Neural crest cell (in vitro differentiated cells): ENCODE data around the gene ATP5F1C. TPM values are rescaled to one million over a fixed set of nuclear protein-coding genes. Genes with fewer than 3 reads are reported as not detected.

ENCODE experiments used
- DNase-seq: peaks from one replicate; pipeline ENCODE4 v3.0.0; 2021; ENCODE audit warnings: low read depth, mixed read lengths, low spot score
- H3K27ac Mint-ChIP-seq: one replicate; pipeline ENCODE4 v1.8.0; 2021; ENCODE audit warnings: mild to moderate bottlenecking, mixed read lengths; ENCODE audit not compliant: unreplicated experiment
- H3K27me3 Mint-ChIP-seq: 2 replicates; pipeline ENCODE4 v1.8.0; 2021; ENCODE audit warnings: low read depth, mild to moderate bottlenecking, mixed read lengths
- H3K36me3 Mint-ChIP-seq: 2 replicates; pipeline ENCODE4 v1.8.0; 2021; ENCODE audit warnings: low read depth, mild to moderate bottlenecking, mixed read lengths
- H3K4me1 Mint-ChIP-seq: 2 replicates; pipeline ENCODE4 v1.8.0; 2021; ENCODE audit warnings: mixed read lengths
- H3K4me3 Mint-ChIP-seq: one replicate; pipeline ENCODE4 v1.8.0; 2021; ENCODE audit warnings: mild to moderate bottlenecking, mixed read lengths
- H3K9me3 Mint-ChIP-seq: 2 replicates; pipeline ENCODE4 v1.8.0; 2021; ENCODE audit warnings: mixed read lengths
- CTCF ChIP-seq: fragments of 200-600 bp; sonication (generic); conservative IDR thresholded peaks from 2 replicates; pipeline ENCODE4 v1.5.0; 2021; ENCODE audit warnings: antibody characterized with exemption, mild to moderate bottlenecking
- total RNA-seq: library from RNA; stranded (reverse); gene quantifications from 2 replicates; pipeline ENCODE4 v1.2.1, GENCODE V29; 2021

ATP5F1C gene
- total RNA-seq, 1 donor from 2014 or later: 241 TPM

DNA sequence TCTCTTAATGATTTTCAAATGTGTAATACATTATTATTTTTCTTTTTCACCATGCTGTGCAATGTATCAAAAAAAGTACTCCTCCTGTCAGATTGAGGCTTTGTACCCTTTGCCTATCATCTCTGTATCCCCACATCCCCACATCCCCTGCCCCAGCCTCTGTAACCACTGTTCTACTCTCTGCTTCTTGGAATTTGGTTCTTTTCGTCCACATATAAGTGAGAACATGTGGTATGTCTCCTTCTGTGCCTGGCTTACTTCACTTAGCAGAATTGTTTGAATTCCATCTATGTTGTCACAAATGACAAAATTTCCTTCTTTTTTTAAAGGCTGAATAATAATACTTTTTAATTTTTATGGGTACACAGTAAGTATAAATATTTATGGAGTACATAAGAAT, 44.1 kb downstream of the ATP5F1C start:
- DNase-seq: no peak
- Mint-ChIP-seq H3K4me3 (no peak overlapping the region), H3K9me3 (no peaks in the 10 kb centered on the region)

DNA sequence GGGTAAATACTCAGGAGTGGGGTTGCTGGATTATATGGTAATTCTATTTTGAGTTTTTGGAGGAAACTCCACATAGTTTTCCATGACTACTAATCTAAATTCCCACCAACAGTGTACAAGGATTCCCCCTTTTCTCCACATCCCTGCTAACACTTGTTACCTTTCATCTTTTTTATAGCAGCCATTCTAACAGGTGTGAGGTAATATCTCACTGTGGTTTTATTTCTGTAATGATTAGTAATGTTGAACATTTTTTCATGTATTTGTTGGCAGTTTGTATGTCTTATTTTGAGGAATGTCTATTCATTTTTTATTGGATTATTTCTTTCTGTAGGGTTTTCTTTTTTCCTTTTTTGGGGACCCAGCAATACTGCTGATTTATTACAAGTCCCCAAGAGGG, 45.2 kb downstream of the ATP5F1C start:
- Mint-ChIP-seq H3K27ac (no peak overlapping the region), H3K9me3 (no peaks in the 10 kb centered on the region), H3K27me3 (no peaks in the 10 kb centered on the region), H3K36me3 (peaks cover 5% of the 10 kb centered on the region), H3K4me1 (no peaks in the 10 kb centered on the region), H3K4me3 (no peak overlapping the region)
- no peak for TF ChIP-seq CTCF
- no peak for DNase-seq

More for the DNA sequence above, 44.1 kb downstream of the ATP5F1C start:
- TF ChIP-seq CTCF: no peak
- H3K36me3 Mint-ChIP-seq: peaks cover 8% of the 10 kb centered on the region
- no peaks in the 10 kb centered on the region for H3K27me3 Mint-ChIP-seq
- no peak overlapping the region for H3K27ac Mint-ChIP-seq
- H3K4me1 Mint-ChIP-seq: no peaks in the 10 kb centered on the region

- TF ChIP-seq CTCF: no peak
- Mint-ChIP-seq H3K4me1 (peaks cover 4% of the 10 kb centered on the region), H3K27me3 (no peaks in the 10 kb centered on the region), H3K4me3 (no peak overlapping the region), H3K9me3 (no peaks in the 10 kb centered on the region), H3K27ac (no peak overlapping the region), H3K36me3 (peaks cover 4% of the 10 kb centered on the region)
- no peak for DNase-seq
These were observed 46.3 kb downstream of the ATP5F1C start for GRCh38 chr10:7834262-7834661.

- no peak overlapping the region for H3K27ac Mint-ChIP-seq
- TF ChIP-seq CTCF: no peak
- H3K9me3 Mint-ChIP-seq: no peaks in the 10 kb centered on the region
- H3K4me3 Mint-ChIP-seq: no peak overlapping the region
- no peak for DNase-seq
- no peaks in the 10 kb centered on the region for H3K27me3 Mint-ChIP-seq
- H3K36me3 Mint-ChIP-seq: peaks cover 2% of the 10 kb centered on the region
- H3K4me1 Mint-ChIP-seq: peaks cover 10% of the 10 kb centered on the region
These were observed 48.6 kb downstream of the ATP5F1C start for GRCh38 chr10:7836571-7836970.

GRCh38 chr10:7846591-7846990, 58.6 kb downstream of the ATP5F1C start:
- Mint-ChIP-seq H3K4me1 (peaks cover 4% of the 10 kb centered on the region), H3K27ac (no peak overlapping the region), H3K4me3 (no peak overlapping the region), H3K9me3 (no peaks in the 10 kb centered on the region), H3K36me3 (peaks cover 4% of the 10 kb centered on the region), H3K27me3 (no peaks in the 10 kb centered on the region)
- no peak for TF ChIP-seq CTCF
- no peak for DNase-seq
